NCI-H2171 treated with DMSO at 0.1 percent for 48 hours (cell line): Measurements from ENCODE around the gene ACTBL2.
"Not testable (repeated sequence)": the region's sequence is repeated elsewhere in the genome, so short reads cannot be mapped to it uniquely, and the experiment has no call there.

Experiments
- DNase-seq: peaks from one replicate; lab custom pipeline; 2025; lab: John Stamatoyannopoulos, UW

Gene ACTBL2

DNA sequence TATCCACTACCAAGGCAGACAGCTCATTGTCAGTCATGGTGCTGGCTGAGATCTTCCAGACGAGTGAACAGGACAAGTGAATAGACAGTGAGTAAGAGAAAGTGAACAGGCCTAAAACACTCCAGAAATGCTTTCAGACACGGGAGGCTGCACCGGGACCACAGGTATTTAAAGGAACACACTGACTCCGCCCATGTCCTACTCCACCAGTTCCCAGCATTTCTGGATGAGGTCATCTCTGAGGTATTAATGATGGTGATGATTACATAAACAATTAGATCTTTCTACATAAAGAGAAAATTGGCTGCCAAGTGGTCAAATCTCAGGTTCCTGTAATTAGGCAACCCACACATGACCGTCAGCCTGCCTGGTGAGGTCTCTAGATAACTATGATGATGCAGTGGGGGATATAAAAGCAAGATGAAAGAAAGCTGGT, at the start of gene ACTBL2:
Gene ACTBL2, minus strand, starts transcription at position 141 of the 436 bp plus-strand sequence. Its CDS starts 104 bp downstream, at position 37.
- no peak for DNase-seq

DNA sequence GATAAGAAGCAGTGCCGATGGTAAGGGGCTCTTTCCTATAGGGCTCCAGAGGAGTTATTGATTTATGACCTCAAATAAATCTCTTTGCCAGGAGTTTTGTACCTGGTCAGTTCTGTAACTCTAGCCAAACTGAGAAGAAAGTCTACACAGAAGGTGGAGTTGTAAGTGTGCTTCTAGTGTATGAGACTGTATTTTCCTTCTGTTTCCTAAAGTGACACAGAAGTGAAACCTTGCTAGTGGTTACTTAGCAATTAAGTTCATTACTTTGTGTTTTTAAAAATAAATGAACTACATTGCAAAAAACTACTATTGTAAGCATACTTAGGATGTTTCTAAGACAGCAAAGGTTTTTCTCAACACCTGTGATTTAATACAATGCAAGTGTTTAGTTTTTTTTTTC, 48.7 kb upstream of the ACTBL2 start:
- no peak for DNase-seq

DNA sequence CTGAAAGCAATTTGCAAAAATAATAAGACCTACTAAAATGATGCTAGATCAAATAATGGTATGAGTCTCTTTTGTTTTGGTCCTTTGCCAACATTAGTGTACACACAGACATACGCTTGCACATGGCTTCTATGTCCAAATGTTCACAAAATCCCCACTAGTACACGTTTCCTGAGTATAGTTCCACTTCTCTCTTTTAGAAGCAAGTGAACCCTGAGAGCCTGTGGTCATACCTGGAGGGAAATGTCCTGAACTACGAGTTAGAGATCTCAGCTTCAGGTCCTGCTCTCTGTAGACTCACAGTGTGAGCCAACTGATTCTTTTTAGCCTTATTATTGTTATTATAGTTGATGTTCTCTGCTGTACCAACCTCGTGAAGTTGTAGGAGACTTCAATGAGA, 47.3 kb upstream of the ACTBL2 start:
- DNase-seq, result no peak

DNA sequence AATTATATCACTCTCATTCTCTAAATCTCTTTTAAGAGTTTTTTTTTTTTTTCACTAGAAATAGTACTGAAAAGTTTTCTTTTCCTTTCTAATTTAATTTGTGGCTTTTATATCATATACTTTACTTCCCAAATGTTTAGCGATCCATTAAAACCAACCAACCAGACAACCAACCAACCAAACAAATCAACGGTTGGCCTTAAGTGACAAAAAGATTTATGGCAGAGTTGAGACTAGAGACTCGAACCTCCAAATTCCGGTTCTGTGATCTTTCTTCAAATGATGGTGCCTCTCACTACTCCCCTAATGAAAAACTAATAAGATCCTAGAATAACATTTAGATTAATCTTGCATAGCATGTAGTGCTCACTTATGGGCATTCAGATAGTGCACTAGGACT, 45.3 kb upstream of the ACTBL2 start:
- no peak for DNase-seq

DNA sequence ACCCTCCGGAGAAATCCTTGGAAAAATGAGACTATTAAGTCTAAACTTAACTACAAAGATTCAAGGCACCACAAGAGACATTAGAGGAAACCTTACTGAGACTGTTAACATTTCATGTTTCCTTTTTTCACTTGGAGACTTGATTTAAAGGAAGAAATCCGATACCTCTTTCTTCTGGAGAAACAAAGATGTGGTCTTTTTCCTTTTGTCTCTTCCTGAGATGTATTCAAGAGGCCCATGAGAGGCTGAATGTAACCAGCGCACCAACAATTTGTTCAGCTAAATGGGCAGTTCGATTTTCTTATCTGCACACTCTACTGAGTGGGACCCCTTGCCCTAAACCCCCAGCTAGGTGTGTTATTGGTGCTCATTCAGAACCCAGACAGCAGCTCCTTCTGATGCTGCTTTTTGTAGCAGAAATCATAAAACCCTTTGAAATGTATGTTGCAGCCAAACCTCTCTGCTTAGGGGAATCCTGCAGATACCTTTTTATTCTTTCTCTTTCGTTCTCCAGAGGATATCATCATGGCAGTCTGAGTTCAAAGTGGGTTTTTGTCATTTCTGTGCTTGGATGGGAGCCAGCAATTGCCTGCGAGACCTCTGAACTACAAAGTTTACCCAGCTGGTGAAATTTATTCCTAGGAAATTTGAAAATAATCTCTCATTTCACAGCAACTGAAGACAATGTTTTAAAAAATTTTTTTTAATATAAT, 41.9 kb upstream of the ACTBL2 start:
- peak; percentile 6 for DNase-seq

DNA sequence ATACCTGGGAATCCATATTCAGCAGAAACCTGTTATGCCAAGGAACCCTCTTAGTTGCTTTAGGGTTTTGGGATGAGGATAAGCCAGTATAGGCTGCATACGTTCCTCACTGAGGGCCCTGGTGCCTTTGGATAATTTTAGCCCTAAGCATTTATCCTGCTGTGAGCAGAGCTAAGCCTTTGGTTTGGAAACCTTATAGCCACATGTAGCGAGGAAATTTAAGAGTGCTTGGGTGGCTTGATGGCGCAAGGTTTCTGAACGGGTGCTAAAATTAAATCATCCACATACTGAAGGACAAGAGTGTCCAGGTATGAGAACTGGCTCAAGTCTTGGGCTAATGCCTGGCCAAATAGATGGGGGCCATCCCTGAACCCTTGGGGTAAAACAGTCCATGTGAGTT, 39.9 kb upstream of the ACTBL2 start:
- DNase-seq, result not testable (repeated sequence)

DNA sequence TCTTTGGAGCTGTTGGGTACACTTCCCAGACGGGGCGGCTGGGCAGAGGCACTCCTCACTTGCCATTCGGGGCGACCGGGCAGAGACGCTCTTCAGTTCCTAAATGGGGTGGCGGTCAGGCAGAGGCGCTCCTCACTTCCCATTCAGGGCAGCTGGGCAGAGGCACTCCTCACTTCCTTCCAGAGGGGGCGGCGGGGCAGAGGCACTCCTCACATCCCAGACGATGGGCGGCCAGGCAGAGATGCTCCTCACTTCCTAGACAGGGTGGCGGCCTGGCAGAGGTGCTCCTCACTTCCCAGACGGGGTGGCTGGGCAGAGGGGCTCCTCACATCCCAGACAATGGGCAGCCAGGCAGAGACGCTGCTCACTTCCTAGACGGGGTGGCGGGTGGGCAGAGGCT, 35.8 kb upstream of the ACTBL2 start:
- not testable (repeated sequence) for DNase-seq

DNA sequence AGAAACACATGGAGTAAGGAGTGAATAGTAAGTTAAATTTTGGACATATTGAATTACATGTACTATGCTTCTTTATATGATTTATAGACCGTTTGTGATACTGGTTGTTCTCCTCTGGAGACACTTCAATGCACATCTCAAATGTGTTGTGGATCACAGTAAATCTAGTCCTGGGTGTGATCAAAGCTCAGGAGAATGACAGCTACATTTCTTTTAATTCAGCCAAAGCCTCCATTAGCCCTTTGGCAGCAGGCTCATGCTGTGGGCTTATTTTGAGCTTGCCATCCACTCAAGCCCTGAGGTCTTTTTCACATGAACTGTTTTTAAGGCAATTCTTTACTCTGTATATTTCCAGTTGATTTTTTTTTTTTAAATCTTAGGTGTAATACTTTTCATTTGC, 34.6 kb upstream of the ACTBL2 start:
- DNase-seq, result no peak

DNA sequence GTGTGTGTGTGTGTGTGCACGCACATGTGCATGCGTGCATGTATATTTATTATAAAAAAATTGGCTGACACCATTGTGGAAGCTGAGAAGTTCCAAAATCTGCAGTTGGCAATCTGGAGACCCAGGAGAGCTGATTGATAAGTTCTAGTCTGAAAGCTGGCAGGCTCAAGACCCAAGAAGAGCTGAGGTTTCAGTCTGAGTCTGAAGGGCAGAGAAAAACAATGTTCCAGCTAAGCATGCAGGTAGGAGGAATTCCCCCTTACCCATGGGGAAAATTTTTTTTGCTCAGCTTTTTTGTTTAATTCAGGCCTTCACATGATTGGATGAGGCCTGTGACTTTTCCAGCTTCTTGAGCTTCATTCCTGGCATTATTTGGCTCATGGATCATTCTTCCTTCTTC, 31.2 kb upstream of the ACTBL2 start:
- no peak for DNase-seq

DNA sequence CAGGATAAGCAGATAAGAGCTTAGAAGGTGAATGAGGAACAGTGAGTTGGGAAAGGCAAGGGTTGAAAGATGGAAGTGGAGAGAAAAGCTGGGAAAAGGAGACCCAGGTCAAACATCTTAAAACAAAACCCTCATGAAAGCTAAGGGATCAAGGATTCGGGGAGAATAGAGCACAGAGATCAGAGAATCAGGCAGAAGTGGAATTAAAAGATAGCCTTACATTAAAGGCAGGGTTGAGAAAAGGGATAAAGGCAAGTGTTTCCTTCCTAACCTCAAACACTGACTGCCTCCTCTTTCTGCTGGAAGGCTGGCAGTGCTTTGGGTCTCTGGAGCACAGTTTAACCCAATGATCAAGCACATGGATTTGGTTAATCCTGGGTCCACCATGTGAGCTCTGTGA, 28.7 kb upstream of the ACTBL2 start:
- no peak for DNase-seq

DNA sequence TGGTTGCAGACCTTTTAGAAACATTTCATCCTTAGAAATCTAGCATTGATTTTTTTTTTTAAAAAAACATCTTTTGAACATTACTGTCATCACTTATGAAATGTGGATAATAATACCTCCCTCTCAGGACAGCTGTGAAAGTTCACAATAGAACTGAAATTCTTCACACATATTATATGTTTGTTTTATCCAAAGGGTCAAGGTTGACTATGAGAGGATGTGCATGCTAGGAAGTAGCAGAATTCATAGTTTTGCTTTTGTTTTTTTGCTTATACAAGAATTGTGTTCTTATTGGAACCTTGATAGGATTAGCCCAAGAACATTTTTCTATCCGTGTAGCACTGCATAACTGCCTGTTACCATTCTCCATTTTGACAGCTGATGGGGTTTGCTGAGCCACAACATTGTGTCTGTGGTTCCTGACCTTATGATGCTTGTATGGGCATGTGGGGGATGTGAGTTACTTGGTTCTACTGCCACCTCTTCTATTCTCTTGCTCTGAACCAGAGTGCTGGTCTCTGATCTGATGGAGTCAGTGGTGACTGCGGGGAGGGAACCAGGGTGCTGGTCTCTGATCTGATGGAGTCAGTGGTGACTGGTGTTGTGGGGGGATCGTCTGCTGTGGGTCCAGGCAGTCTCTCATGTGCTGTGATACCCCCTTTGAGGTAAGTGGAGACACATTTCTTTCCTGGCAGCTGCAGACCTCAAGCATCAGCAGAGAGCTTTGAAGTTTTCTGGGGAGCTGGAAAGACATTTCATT, 27.1 kb upstream of the ACTBL2 start:
- DNase-seq, result no peak

DNA sequence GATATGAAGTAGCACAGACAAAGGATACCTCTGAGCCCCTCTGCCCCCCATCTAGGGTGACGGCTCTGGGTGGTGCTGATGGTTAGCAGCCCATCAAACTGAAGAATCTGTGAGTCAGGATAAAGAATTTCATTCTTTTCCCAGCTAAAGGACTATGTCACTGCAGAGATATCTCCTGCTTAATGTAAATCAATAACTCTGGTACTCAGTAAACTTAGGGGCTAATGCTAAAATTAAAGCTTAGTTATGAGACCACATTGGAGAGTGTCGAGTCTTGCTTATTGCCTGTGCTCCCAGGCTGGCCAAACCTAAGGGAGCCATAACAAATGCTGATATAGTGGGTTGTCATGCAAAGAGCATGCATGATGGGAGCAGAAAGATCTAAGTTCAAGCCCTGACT, 25.6 kb upstream of the ACTBL2 start:
- DNase-seq, result no peak

DNA sequence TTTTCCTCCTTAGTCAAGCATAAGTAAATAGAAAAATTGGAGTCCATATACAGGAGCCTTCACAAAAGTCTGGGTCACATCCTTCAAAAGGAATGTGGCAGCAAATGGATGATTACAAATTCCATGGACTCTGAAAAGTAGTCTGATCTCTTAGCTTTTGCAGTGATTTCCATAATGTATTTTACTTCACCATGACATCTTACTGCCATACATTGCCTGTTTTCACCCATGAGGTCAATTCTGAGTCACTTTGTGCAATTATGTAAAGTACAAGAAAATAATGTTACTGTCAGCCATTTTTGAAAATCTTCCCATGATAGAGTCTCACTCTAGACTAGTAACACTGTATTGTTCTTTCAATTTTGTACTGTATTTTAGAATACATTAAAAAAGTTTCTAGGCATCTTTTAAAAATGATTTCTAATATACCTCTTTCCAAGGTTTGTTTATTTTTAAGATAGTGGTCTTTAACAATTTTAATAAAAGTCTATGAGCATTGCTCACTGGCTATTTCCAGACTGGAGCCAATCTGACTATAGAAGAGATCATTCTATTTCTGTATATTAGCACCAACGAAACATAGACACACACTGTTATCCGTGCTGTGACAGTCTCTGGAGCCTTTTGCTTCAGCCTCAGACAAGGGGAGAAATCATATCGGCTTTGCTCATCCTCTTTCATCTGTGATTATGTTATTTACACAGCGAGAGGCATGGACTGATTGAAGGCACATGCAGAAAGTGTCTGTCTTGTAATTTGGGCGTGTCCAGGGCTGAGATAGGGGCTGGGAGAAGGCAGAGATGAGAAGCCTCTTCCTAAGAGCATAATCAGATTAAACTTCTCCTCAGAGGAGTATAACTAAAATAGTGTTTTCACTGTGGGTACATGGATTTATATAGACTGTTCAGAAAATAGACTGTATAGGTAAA, 22.9 kb upstream of the ACTBL2 start:
- no peak for DNase-seq

DNA sequence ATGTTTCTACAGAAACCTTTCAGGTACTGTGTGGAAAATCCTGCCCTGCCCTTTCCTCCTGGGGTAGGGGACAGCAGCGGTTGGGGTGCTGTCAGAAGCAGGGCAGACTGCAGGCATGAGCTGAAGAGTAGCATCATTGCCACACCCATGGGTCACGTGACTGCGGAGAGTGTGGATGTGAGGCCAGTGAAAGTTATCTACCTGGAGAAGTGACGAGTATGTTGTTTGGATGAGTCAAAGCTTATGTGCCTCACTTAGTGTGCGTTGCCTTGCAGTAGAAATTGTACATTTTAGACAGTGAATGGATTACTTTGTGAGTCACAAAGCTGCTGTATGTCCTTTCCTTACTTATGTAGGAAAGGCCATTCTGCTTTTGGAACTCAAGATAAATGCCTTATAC, 21.7 kb upstream of the ACTBL2 start:
- no peak for DNase-seq

DNA sequence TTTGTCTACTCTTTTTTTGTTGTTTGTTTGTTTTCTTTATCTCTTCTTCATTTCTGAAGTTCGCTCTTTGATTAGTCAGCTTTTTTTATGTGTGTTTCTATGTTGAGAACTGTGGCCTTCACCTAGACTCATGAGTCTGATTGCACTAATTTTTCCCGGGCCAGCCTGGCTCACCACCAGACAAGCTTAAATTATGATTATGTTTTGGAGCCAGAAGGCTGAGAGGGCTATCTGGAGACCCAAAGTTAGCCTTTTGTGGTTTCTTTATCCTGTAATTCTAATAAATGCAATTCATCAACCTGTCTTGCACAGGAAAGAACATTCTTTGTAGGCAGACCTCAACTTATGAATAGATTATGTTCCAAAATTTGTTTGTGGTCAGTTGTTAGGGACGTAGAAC, 20.8 kb upstream of the ACTBL2 start:
- no peak for DNase-seq

DNA sequence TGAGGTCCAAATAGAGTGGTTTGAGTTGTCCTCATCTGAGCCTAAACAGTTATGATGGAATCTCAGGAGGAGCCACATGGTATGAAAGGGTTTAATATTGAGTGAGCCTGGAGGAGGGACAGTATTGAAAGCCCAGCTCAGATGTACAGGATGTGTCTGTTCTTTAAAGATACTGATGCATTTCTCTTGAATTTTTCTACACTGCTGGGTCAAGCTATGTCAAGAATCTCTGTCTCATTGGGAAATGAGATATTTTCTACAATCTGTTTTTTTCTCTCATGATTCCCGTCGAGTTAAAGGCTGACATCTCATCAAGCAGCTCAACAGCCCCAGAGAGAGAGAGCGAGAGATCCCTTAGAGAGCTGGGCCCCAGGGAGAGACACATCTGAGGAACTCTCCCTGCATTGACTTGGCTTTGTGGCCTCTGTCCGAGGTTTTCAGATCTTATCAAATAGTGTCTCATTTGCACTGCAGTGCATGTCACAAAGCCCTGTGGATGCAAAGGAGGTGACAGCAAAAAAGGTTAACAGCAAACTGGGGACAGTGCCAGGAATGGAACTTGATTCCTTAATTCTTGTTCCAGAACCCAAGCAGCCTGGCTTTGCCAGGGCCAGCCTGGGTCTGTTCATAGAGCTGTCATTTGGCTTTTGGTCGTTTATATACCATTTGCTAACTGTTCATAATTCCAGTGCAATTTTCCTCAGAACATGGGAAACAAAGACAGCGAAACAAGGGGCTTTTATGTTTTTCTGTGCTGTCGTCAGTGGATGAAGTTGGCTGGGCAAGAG, 19.0 kb upstream of the ACTBL2 start:
- DNase-seq, result peak; percentile 51

DNA sequence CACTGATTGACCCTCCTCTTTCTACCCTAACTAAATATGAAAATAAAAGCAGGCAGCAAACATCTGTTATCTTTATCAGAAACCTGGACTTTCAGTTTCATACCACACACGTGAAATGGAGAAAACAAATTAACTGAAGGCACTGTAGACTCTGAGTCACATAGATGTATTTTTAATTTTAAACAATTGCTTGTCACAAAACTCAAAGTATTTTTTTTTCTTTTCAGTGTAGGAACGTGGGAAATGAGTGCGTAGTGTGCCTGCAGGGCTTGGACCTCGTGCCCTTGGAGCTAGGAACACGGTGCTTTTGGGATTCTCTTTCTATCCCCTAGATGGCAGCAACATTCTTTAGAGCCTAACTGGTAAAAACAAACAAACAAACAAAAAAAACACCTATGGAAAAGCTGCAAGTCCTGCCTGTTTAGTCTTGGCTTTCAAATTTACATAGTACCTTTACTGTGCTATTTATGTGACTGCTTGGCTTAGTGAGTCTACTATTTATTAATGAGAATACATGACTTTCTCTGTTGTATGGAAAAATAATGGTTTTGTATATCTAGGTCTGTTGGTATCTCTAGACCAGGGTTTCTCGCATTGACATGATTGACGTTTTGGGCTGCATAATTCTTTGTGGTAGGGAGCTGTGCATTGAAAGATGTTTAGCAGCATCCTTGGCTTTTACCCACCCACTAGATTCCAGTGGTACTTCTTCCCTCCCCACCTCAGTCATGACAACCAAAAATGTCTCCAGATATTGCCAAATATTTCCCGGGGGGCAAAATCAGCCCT, 16.8 kb upstream of the ACTBL2 start:
- peak; percentile 52 for DNase-seq

DNA sequence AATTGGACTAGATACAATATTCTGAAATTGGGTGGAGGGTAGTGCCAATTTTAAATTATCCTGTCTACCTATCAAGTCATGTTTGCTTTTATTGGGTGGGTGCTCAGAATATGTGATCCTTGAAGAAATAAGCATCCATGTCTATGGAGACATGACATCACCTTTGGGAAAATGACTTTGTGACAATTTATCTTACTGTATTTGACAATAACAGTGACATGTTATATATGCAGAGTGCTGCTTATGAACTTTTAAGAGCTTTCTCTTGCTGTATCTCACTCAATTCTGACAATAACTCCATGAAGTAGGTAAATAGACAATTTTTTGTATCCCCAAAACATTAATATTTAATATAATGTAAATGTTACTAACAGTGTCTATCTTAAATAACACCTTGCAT, 15.1 kb upstream of the ACTBL2 start:
- no peak for DNase-seq

DNA sequence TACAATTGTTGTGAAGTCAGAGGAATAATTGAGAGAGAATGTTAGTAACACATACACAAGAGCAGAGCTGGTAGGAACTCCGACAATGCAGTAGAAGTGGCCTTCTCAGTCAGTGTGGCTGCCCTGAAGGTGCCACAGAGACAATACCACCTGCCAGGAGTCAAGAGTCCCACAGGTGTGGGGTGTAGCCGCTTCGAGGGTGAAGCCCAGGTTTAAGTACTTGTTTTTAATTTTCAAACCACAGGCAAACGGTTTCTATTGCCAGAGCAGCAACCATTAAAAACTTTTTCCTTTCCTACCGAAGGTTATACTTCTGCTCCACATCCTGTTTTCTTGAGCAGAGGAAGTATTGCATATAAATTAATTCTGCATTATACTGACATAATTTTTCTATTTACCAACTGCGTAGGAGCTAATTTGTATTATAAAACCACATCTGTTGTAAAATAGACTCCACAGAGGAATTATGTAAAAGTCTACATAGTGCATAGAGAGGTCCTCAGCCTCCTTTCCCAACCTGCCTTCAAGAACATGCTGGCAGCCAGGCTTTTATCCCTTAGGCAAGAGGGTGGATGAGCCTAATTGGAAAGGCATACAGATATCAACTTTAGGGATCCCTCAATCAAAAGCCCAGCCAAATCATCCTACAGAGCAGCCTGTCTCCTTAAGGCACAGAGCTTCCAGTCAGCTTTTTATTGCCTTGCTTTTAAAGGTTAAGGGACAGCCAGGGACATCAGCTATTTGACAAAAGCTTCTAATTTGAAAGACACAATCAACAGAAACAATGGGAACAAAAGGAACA, 12.9 kb upstream of the ACTBL2 start:
- DNase-seq, result peak; percentile 2
